ENCODE data around the gene HHAT.

The HHAT gene

GRCh38 chr1:210608767-210609166 is 280.1 kb downstream of the HHAT start:
- TF ChIP-seq, protein P1, sequence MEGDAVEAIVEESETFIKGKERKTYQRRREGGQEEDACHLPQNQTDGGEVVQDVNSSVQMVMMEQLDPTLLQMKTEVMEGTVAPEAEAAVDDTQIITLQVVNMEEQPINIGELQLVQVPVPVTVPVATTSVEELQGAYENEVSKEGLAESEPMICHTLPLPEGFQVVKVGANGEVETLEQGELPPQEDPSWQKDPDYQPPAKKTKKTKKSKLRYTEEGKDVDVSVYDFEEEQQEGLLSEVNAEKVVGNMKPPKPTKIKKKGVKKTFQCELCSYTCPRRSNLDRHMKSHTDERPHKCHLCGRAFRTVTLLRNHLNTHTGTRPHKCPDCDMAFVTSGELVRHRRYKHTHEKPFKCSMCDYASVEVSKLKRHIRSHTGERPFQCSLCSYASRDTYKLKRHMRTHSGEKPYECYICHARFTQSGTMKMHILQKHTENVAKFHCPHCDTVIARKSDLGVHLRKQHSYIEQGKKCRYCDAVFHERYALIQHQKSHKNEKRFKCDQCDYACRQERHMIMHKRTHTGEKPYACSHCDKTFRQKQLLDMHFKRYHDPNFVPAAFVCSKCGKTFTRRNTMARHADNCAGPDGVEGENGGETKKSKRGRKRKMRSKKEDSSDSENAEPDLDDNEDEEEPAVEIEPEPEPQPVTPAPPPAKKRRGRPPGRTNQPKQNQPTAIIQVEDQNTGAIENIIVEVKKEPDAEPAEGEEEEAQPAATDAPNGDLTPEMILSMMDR (conservative IDR thresholded peaks at IDR 0.05; ENCODE audit: low read length), result no peak
- H3K4me3 ChIP-seq (ENCODE audit: low read length), result no peak overlapping the region
- no peak for DNase-seq (ENCODE audit: low read depth)

DNA sequence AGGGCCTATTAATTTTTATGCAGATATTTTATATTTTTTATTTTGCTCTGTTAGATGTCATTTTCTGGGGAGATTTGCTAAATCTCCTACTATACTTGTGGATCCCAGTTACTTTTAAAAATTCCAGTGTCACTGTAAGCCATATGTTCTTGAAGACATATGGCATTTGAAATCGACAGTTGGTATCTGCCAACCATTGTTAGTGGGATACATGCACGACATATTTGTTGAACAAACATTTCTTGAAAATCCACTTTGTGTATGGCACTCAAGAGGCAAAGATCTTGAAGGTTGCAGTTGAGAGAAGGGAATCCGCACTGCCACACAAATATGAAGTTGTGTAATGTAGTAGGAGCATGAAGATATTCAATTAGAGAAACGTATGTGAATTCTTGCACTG is 287.7 kb downstream of the HHAT start:
- TF ChIP-seq, protein P1 (conservative IDR thresholded peaks at IDR 0.05; ENCODE audit: low read length), result no peak
- no peak overlapping the region for H3K4me3 ChIP-seq (ENCODE audit: low read length)
- DNase-seq (ENCODE audit: low read depth), result no peak

DNA sequence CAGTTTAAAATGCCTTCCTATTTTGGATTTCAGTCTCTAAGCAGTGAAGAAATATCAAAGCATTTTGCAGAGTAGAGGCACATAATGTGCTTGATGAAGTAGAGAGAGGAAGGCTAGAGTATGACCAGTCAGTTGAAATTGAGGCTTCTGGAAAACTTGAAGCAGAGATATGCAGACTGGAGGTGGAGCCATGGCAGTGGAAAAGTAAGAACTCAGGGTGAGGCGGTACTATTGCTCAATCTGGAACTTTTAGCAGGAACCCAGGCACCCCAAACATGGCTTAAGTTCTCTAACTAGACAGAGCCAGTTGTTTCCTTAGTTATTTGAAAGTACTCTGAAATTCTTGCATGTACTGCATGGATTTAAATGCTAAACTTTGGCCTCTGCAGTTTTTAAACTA is 288.6 kb downstream of the HHAT start:
- no peak for DNase-seq (ENCODE audit: low read depth)
- TF ChIP-seq, protein P1 (conservative IDR thresholded peaks at IDR 0.05; ENCODE audit: low read length), result no peak
- H3K4me3 ChIP-seq (ENCODE audit: low read length), result no peak overlapping the region

DNA sequence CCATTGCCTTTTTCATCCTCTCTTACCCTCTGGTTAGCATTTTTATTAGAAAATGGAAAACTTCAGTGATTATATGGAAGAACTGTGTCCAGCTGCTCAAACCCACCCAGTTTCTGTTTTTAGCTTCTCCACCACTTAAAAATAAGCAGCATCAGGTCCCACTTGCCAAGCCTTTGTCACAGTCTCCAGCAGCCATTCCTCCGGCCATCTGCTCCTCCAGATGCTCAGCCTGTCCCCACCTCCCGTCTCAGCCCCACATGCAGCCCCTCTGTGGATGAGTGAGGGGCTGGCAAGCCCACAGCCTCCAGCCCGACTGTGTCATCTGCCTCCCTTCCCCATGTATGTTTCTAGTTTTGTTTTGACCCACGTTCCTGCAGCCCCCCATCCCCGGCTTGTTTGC is 289.7 kb downstream of the HHAT start:
- H3K4me3 ChIP-seq (ENCODE audit: low read length), result no peak overlapping the region
- TF ChIP-seq, protein P1 (conservative IDR thresholded peaks at IDR 0.05; ENCODE audit: low read length), result no peak
- DNase-seq (ENCODE audit: low read depth), result no peak

DNA sequence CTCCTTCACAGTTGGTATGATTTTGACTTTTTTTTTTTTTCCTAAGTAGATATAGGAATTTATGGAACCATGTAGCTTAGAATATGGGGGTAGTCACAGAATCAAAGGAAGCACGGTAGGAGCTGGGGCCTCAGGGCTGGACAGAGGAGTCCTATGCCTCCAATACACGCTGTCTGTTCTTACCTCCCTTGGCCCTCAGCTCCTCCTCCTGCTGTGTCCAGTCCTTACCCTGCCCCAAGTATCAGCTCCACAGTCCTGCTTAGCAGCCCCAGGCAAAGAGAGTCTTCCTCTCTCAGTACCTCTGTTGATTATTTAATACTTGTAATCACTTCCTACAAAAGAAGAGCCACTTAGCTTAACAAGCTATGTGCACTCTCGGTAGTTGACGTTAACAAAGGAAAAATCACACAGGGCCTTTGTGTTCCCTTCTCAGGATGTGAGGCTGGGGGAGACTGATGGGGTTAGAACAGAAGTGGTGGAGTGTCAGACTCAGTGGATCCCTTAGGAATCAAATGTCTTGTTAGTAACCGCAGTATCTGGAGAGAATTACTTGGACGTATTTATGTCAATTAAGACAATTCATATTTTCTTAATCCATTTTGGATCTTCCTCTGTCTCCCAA is 292.3 kb downstream of the HHAT start:
- no peak for DNase-seq (ENCODE audit: low read depth)

GRCh38 chr1:210621712-210622111 is 293.0 kb downstream of the HHAT start:
- TF ChIP-seq, protein P1 (conservative IDR thresholded peaks at IDR 0.05; ENCODE audit: low read length), result no peak
- DNase-seq (ENCODE audit: low read depth), result no peak
- no peak overlapping the region for H3K4me3 ChIP-seq (ENCODE audit: low read length)

More for the DNA sequence above, 292.3 kb downstream of the HHAT start:
- TF ChIP-seq, protein P1 (conservative IDR thresholded peaks at IDR 0.05; ENCODE audit: low read length), result no peak
- H3K4me3 ChIP-seq (ENCODE audit: low read length), result no peak overlapping the region

- no peak overlapping the region for H3K4me3 ChIP-seq (ENCODE audit: low read length)
- TF ChIP-seq, protein P1 (conservative IDR thresholded peaks at IDR 0.05; ENCODE audit: low read length), result no peak
Observed at GRCh38 chr1:210624722-210625121, 296.0 kb downstream of the HHAT start.

More at GRCh38 chr1:210624722-210625121, 296.0 kb downstream of the HHAT start:
- DNase-seq (ENCODE audit: low read depth), result no peak

All from AG10803 (cell line).